ENCODE measurements around the gene PSMD6. TPM values are rescaled to one million over a fixed set of nuclear protein-coding genes. Genes with fewer than 3 reads are reported as not detected.

Gene PSMD6
- total and polyA plus RNA-seq, 2 donors (not counting 3 experiments of a cell fraction or from before 2014, with no cell fraction given): 53.7 to 90.8 TPM

GRCh38 chr3:64011685-64012084 lies 11.6 kb downstream of the PSMD6 start:
- H3K27me3 ChIP-seq (ENCODE audit: control insufficient read depth in 2 of 2, insufficient read depth in 2 of 2, low read length in 2 of 2): no peaks in the 10 kb centered on the region
- H3K4me3 ChIP-seq (replicated peaks in 1 of 3; ENCODE audit: insufficient read depth in 1 of 3, low read depth in 1 of 3, low read length in 3 of 3): no peak overlapping the region
- no peak overlapping the region for H3K9ac ChIP-seq (replicated peaks; ENCODE audit: extremely low read depth, insufficient read depth, low read length)
- DNase-seq (ENCODE audit: low read depth, low spot score) (peak; percentile 10), FAIRE-seq (no peak)
- intact Hi-C loops (cut with micrococcal nuclease) (no loop called here), dilution Hi-C loops (cut with MboI; ENCODE audit: extremely low pct_ligation_motif_present, low sequenced_read_pairs) (no loop called here)
- ChIA-PET CTCF (interaction anchor here (1.4 kb wide), 1 partner anchor 9 kb away, joined by 3 read pairs; no protein-coding TSS in a partner anchor), POLR2A (no interaction called here)
- peaks cover 26 to 39% of the 10 kb centered on the region in 2 experiments for H3K36me3 ChIP-seq (ENCODE audit: control insufficient read depth in 2 of 2, extremely low read depth in 1 of 2, insufficient read depth in 2 of 2, low read length in 2 of 2)
- no peak overlapping the region for H3K27ac ChIP-seq (ENCODE audit: insufficient read depth, low read depth, low read length)
- H3K4me2 ChIP-seq (ENCODE audit: insufficient read depth, low read length): no peak overlapping the region
- TF ChIP-seq POLR2A (IDR thresholded peaks at IDR 0.05; ENCODE audit: low read depth, low read length): no peak
- TF ChIP-seq EZH2 (IDR thresholded peaks at IDR 0.05; ENCODE audit: borderline replicate concordance, low read depth, low read length, severe bottlenecking): no peak
- no peak for TF ChIP-seq MYC (IDR thresholded peaks at IDR 0.05; ENCODE audit: low read depth, low read length)
- no peak for TF ChIP-seq FOS (IDR thresholded peaks at IDR 0.05; ENCODE audit: borderline replicate concordance, insufficient read depth, low read length)
- no peak for TF ChIP-seq MAX (IDR thresholded peaks at IDR 0.05; ENCODE audit: insufficient read depth, insufficient read length)
- TF ChIP-seq JUN (IDR thresholded peaks at IDR 0.05; ENCODE audit: borderline replicate concordance, insufficient read depth, insufficient read length, low read depth): no peak
- no peak for TF ChIP-seq CTCF (IDR thresholded peaks at IDR 0.05; ENCODE audit: extremely low read depth in 1 of 2, insufficient read depth in 1 of 2, low read depth in 1 of 2, low read length in 2 of 2)
- TF ChIP-seq POLR2AphosphoS5 (IDR thresholded peaks at IDR 0.05; ENCODE audit: insufficient read depth, low read depth, low read length): no peak
- H2AFZ ChIP-seq (ENCODE audit: low read depth, low read length): no peak overlapping the region
- H3K9me3 ChIP-seq (replicated peaks; ENCODE audit: control insufficient read depth, insufficient read depth, low read length): no peaks in the 10 kb centered on the region
- BruUV-seq (replicated peaks): no TSS peak
- H3K4me1 ChIP-seq (ENCODE audit: control insufficient read depth, extremely low read depth, insufficient read depth, low read length): peaks cover 5% of the 10 kb centered on the region
- H3K9me1 ChIP-seq (replicated peaks; ENCODE audit: control insufficient read depth, extremely low read depth, insufficient read depth, low read length): no peaks in the 10 kb centered on the region
- H4K20me1 ChIP-seq (replicated peaks; ENCODE audit: control insufficient read depth, extremely low read depth, insufficient read depth, low read length): no peaks in the 10 kb centered on the region
- peaks cover 12% of the 10 kb centered on the region for H3K79me2 ChIP-seq (ENCODE audit: control insufficient read depth, insufficient read depth, low read length)

All from endothelial cell of umbilical vein (primary cell).